GM19193 (cell line): ENCODE measurements around the gene SERPIND1.

ENCODE experiments used
- POLR2A ChIP-seq: IDR thresholded peaks from 4 replicates; pipeline ENCODE4 v1.6.1; 2011; ENCODE audit not compliant: insufficient read depth, insufficient read length; ENCODE audit errors: extremely low read depth

Gene SERPIND1

DNA sequence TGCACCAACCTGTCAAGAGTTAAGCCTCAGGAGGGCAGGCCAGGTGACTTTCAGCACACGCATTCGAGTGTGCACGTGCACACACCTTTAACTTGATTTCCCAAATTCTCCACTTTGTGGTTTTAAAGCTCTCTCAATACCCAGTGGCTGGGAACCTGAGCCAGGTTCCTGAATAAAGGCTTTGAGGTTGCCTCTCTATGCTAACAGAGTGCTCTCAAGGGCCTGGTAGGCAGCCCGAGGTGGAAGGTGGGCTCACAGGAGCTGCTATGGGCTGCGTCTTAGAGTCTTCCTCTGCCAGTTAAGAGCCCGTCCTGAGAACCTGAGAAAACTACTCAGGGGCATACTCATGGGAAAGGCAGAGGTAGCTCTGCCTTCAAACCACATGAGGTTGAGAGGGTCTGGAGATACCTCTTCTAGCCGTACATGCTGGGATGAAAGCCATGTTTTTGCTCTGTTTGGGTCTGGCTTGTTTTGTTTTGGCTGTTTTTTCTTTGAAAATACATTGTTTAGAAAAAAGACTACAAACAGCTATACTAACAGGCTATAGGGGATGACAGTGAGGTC lies 11.6 kb upstream of the SERPIND1 start:
- no peak for TF ChIP-seq POLR2A

DNA sequence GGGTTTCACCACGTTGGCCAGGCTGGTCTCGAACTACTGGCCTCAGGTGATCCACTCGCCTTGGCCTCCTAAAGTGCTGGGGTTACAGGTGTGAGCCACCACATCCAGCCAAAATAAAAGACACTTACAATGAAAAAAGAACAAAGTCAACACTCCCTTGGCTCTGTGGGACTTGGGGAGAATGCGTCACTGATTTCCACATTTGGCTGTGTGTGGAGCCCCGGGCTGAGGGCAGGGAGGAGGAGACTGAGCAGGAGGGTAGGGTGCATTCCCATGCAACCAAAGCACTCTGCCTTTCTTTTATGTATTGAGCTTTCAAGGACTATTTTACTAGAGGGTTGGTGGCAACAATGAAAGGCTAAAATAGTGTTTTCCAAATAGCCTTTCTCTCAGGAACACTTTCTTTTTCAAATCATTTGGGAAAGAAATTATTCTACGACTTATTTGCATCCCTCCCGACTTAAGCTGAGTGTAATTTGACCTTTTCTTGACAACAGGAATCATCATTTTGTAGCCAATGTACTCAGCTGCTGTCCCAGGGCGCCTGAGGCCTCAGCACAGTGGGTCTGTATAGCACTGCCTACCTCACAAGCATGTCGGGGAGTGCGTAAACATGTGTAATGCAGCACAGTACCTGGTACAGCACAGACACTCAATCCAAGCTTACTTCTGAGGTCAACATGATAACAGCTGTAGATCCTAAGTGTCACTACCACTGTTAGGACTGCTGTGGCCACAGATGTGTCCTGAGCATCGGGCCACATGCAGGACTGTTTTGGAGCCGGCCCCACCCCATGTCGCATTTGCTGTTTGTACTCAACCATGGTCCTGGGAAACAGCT lies 10.1 kb upstream of the SERPIND1 start:
- TF ChIP-seq POLR2A: no peak

DNA sequence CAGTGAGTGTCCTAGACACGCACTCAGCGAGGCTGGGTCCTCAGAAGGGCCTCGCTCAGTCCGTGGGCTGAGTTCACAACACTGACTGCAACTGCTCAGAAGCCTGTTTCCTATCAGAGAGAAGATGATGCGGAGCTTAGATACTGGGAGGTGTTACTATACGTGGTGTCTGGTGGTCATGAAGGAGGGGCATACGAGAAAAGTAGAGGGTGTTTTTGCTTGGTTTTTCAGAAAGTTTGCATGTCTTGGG lies 9.5 kb upstream of the SERPIND1 start:
- no peak for TF ChIP-seq POLR2A

DNA sequence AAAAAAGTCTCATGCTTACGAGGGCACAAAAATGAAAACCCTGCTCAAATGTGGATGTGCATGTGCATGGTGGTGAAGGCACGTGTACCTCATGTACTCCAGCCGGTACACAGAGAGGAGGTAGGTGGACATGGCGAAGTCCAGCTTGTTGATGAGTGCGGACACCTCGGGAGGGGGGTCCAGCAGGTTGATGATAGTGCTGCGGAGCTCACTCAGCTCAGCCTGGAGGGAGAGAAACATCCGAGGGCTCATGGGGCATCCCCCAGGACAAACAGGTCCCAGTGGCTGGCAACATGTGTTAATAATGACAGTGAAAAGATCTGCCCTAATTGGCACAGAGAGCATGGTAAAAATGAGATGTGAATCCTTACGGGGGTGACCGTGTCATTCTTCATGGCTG lies 9.2 kb upstream of the SERPIND1 start:
- no peak for TF ChIP-seq POLR2A

DNA sequence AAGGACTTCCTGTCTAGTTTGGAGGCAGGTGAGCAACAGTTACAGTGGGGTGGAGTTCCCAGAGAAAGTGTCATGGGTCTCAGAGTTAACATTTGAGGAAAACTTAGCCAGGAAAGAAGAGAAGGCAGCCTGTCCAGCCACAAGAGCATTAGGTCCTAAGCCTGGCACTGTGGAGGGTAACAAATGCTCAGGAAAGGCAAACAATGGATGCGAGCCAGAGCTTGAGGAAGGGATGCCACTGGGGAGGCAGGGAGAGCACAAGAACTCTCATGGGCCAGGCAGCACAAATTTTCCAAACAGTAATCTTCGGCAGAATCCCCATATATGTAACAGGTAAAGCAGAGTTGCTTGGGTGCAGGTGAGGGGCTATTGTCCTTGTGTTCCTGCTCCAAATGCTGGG lies 8.0 kb upstream of the SERPIND1 start:
- TF ChIP-seq POLR2A: no peak

DNA sequence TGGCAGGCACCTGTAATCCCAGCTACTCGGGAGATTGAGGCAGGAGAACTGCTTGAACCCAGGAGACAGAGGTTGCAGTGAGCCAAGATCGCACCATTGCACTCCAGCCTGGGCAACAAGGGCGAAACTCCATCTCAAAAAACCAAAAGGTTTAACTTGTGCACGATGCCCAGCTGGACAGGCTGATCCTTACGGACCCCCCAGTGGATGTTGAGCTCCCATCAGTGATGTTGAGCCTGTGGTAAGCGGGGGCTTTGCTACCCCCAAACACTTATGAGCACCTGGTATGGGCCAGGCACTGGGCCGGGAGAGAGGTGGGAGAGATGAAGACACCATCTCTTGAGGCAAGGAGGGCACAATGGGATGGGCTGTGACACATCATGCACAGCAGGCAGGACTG lies 7.4 kb upstream of the SERPIND1 start:
- no peak for TF ChIP-seq POLR2A

DNA sequence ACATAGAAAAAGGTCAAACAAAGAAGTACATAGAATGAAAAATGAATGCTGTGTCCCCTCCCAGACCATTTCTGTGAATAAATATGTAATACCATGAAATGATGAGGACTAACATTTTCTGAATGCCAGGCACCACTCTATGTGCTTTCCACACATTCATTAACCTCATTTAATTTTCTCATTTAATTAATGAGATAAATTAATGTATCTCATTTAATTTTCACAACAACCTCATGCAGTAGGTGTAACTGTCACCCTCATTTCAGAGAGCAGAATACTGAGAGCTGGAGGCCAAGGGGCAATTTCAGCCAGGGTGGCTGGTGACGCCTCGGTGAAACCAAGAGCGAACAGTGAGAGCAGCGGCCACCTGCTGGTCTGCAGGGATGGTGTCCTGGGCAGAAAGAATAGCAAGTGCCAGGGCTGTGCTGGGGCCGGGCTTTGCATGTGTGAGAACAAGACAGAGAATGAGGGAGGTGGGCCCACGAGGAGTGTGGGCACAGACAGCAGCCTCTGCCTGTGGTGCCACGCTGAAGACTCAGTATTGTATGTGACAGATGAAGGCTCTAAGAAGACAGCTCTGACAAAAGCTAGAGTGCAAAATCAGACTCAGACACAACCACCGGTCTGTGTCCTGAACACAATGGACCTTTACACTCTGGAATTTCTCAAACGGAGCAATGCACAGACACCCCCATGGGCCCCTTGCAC lies 1.8 kb upstream of the SERPIND1 start:
- TF ChIP-seq POLR2A: no peak

DNA sequence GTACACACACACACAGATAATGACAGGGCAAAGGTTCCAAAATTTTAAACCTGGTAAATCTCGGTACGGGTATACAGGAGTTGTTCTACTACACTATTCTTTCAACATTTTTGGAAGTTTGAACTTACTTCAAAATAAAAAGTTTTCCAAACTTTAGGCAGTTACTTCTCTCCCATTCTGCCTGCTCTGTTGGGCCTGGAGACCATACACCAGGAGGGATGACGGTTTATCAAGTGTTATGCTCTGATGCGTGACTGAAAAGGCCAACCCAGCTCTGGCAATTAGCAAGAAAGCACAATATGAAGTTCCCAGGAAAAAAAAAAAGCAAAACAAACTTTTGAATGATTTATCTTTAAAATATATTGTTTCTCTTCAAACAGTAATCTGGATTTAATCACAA lies 969 bp downstream of the SERPIND1 start:
- no peak for TF ChIP-seq POLR2A

DNA sequence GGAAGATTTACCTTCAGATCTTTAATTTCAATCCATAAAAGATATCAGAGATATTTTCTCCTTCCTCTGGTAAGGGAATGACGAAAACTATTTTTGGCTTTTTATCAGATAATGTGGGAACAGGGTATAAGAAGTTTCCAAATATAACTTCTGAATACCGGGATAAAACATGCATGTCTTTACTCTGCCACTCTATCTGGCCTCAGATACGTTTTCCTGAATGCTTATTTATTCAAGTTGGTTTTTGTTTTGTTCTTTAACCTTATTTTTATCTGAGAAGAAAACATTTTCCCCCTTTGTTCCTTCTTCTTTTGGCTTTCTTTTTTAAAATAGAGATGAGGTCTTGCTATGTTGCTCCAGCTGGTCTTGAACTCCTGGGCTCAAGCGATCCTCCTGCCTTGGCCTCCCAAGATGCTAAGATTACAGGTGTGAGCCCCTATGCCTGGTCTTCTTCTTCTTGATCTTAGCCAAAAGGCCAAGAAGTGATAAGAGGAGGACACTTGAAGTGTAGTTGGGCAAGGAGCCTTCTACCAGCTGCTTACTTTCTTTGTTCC lies 1.5 kb downstream of the SERPIND1 start:
- TF ChIP-seq POLR2A: no peak

DNA sequence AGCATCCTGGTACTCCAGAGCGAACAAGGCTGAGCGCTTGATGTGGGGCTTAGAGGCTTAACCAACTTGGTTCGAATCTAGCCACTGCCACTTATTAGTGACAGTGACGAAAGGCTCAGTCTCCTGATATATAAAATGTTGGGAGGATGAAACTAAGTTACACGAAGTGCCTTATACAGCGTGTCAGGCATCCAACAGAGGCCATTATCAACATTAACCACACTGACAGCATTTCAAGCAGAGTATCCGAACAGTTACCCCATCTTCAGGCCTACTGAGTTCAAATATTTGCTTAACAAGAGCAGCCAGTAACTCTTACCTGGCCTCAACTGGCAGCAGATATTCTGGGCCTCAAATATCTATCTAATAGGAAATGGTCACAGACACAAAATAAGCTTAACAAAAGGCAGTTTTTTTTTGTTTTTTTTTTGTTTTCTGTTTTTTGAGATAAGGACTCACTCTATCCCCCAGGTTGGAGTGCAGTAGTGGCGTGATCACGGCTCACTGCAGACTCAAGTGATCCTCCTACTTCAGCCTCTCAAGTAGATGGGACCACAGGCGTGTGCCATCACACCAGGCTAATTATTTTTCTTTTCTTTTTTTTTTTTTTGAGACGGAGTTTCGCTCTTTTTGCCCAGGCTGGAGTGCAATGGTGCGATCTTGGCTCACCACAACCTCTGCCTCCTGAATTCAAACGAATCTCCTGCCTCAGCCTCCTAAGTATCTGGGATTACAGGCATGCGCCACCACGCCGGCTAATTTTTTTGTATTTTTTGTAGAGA lies 2.9 kb downstream of the SERPIND1 start:
- TF ChIP-seq POLR2A: no peak

DNA sequence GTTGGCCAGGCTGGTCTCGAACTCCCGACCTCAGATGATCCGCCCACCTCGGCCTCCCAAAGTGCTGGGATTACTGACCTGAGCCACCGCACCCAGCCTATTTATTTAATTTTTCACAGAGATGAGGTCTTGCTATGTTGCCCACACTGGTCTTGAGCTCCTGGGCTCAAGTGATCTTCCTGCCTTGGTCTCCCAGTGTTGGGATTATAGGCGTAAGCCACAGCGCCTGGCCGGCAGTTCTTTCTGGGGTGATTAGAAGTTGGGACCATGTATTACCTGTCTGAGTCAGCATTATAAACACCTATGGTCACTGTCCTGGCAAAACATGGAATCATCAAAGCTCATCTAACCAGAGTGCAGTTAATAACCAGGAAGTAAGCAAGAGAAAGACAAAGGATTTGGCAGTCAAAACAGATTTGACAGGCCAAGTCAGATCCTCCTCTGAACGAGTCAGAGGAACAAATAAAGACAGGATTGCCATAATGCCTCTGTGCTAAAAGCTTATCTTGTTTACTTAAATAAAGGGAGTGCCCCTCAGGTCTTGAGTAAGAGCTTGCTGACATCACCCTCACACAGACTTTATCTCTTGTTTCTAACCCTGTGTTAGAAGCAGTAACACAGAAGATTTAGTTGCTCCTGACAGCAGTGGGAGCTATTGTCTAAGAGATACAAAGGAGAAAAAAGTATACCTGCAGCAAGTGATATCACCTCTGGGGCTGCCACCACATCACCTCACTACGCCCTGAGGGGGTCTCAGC lies 3.7 kb downstream of the SERPIND1 start:
- no peak for TF ChIP-seq POLR2A

DNA sequence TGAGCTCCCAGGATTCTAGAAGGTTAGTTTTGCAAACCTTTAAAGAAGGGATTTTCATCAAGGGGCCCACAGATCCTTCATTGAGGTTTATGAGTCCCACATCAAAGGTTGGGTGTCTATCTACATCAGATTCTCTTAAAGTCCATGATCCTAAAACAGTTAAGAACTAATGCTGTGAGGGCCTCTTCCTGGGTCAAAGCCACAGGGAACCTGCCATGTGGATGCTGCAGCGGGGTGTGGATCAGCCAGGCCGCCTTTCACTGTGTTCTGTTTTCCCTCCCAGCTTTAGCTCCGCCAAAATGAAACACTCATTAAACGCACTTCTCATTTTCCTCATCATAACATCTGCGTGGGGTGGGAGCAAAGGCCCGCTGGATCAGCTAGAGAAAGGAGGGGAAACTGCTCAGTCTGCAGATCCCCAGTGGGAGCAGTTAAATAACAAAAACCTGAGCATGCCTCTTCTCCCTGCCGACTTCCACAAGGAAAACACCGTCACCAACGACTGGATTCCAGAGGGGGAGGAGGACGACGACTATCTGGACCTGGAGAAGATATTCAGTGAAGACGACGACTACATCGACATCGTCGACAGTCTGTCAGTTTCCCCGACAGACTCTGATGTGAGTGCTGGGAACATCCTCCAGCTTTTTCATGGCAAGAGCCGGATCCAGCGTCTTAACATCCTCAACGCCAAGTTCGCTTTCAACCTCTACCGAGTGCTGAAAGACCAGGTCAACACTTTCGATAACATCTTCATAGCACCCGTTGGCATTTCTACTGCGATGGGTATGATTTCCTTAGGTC lies 5.3 kb downstream of the SERPIND1 start:
- TF ChIP-seq POLR2A: no peak

DNA sequence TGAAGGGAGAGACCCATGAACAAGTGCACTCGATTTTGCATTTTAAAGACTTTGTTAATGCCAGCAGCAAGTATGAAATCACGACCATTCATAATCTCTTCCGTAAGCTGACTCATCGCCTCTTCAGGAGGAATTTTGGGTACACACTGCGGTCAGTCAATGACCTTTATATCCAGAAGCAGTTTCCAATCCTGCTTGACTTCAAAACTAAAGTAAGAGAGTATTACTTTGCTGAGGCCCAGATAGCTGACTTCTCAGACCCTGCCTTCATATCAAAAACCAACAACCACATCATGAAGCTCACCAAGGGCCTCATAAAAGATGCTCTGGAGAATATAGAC lies 5.9 kb downstream of the SERPIND1 start:
- no peak for TF ChIP-seq POLR2A

DNA sequence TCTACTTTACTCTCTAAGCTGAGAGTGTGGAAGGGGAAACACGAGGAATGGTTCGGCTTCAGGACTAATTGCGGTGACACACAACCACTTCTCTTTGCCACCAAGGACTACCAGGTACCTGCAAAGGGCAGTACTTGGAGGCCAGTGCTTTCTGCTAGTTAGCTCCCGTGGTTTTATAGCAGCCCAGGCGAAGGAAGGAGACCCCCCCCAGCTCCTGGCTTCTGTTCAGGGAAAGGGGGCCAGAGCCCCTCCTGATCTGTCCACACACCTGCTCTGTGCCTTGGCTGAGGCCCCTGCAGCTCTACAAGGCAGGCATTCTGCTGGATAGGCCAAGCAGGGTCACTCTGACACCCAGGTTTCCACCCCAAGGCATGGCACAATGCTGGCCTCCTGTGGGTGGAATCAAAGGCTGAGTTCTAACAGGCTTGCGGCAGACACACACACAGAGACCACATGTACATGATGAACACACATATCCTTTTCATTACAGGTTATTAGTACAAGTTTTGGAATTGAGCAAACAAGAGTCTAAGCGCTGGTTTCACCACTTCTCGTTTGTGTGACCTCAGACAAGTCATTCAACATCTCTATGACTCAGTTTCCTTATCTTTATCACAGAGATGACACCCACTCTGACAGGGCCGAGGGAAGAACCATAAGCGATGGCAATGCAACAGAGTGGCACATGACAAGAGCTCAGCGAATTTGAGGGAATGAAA lies 7.5 kb downstream of the SERPIND1 start:
- TF ChIP-seq POLR2A: no peak

DNA sequence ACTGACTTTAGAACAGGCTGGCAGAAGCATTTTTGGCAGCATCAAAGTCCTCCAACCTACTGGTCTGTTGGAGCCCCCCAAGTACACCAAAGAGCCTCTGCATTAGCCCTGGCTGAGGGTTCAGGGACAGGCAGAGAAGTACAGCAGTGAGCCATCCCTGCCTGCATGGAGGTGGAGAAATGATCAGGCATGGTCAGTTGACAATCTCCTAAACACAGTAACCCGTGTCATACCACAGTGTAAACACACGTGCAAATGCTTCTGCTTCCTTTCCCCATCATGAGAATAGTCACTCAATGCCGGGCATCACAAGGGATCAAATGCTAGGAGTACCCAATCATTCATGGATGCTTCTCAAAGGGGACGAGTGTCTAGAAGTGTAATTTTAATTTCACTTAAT lies 8.2 kb downstream of the SERPIND1 start:
- no peak for TF ChIP-seq POLR2A
